GM19463 (cell line): ENCODE measurements around the gene ARID3A.

ENCODE experiments used
- ATAC-seq: cut with Tn5 transposase; IDR thresholded peaks from one replicate; pipeline ENCODE4 v1.9.1; 2021; ENCODE audit warnings: mild to moderate bottlenecking, moderate library complexity; ENCODE audit not compliant: unreplicated experiment

Gene ARID3A

DNA sequence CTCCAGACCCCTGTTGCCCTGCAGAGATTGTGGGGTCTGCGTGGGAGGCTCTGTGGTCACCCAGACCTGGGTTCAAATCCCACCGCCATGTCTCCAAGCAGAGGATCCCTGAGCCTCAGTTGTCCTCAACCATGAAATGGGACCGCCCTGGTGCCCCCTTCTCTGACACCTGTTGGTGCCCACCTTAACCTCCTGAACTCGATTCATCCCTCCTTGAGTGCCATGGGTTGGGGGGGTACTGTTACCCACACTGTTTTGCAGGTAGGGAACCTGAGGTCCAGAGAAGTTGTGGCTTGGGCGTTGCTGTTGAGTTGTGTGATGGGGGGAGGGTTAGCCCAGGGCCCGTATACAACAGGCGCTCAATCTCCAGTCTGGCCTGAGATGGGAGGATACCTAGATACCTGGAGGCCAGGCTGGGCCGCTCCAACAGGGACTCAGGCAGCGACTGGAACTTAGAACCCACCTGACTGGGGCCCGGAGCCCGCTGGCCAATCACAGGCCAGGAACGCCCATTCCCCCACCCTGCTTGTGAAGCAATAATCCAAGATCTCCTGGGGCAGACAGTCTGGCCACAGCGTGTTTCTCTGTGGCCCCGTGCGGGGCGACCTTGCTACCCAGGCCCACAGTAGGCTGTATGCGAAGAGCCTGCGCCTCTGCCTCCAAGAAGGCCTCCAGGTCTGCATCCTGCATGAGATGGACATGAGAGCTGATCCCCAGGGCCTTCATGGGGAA lies 2.8 kb downstream of the ARID3A start:
- ATAC-seq: no peak

GRCh38 chr19:929203-929890 lies 3.5 kb downstream of the ARID3A start:
- no peak for ATAC-seq

DNA sequence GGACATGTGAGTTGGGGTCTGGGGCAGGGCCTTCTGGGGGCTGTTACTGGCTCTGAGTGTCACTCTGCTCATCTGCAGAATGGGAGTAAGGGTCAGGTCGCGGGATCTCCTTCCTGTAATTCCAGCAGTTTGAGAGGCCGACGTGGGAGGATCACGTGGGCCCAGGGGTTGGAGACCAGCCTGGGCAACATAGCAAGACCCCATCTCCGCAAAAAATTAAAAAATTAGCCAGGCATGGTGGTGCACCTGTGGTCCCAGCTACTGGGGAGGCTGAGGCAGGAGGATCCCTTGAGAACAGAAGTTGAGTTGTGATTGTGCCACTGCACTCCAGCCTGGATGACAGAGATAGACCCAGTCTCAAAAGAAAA lies 4.0 kb downstream of the ARID3A start:
- ATAC-seq: no peak

- ATAC-seq: no peak
Observed at GRCh38 chr19:931860-932647, 6.2 kb downstream of the ARID3A start.

DNA sequence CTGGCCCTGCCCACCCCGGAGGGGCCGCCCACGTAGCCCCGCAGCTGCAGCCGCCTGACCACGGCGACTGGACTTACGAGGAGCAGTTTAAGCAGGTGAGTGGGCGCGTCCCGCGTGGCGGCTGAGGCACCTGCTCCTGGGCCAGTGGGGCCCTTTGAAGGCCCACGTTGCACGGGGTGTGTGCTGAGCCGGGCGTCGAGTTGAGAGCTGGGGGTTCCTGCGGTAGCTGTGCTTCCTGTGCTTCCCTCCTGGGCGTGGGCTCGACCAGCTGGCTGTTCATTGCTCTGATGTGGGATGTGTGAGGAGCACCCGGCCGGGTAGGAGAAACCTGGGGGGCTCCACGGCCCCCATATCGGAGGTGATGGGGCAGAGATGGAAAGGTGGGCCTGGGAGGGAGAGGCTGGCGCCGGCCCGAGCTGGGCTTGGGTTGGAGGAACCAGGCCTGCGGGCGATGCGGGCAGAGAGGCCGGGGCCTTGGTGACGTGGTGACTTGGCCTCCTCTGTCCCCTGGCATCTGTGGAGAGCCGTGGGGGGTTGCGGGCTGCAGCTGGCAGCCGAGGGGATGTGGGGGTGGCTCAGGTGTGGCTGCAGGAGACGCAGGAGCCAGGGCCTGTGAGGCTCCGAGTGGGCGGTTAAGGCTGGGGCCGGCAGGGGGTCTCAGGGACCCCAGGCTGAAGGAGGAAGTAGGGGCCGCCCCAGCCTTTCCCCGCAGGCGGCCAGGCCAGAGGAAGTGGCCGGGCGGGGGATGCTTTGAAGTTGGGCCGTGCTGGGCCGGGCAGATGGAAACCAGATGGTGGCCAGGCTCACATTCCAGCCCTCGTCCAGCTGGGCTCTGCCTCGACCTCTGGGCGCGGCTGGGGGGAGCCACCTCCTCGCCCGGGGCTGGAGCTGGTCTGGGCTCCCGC lies 7.1 kb downstream of the ARID3A start:
- no peak for ATAC-seq

DNA sequence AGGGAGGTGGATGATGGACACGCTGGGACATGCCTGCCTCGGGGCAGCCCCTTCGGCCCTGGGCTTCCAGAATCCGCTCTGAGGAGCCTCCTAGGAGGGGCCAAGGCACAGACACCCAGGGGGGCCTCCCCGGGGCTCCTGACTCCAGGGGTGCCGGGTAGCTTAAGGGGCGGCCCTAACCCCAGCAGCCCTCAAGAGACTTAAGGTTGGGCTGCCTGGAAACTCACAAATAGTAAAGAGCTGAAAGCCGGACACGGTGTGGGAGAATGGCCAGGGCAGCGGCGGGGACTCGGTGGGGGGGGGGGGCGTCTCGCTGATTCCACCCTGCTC lies 7.7 kb downstream of the ARID3A start:
- ATAC-seq: no peak

DNA sequence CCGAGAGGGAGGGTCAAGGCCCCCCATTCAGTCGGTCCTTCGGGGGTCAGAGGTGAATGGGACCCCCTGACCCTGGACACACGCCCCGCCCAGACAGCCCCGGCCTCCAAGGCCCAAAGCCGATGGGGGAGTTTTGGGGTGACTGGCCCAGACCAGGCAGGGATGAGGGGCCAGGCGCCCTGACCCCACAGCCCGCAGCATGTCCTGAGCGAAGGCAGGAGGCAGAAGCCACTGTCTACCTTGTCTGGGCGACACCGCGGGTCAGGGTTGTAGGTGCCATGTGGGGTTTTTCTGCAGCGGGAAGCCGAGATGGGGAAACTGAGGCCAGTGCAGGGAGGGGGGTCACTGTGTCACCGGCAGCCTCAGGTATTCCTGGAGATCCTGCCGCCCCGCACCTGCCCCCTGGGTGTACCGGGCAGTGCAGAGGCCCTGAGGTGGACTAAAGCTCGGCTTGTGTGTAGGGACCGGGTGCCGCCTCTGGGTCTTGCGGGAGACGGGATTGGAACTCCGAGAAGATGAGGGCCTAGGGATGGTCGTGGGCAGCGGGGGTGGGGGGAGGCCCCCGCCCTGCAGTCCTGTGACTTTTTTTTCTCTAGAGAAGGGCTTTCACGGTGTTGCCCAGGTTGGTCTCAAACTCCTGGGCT lies 8.5 kb downstream of the ARID3A start:
- no peak for ATAC-seq

GRCh38 chr19:934865-935479 lies 9.1 kb downstream of the ARID3A start:
- no peak for ATAC-seq

GRCh38 chr19:936175-936546 lies 10.3 kb downstream of the ARID3A start:
- ATAC-seq: no peak

DNA sequence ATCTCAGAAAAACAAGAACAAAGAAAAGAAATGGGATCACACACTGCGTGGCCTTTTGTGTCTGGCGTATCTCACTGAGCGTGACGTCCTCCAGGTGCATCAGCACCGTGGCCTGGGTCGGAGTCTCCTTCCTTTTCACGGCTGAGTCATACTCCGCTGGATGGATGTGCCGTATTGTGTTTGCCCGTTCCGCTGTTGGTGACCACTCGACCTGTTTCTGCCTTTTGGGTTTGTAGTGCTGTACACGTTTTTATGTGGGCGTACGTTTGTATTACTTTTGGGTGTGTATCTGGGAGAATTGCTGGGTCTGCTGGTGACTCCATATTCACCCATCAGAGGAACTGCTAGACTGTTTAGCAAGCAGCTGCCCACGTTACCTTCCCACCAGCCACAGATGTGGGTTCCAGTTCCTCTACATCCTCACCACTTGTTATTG lies 11.4 kb downstream of the ARID3A start:
- no peak for ATAC-seq

DNA sequence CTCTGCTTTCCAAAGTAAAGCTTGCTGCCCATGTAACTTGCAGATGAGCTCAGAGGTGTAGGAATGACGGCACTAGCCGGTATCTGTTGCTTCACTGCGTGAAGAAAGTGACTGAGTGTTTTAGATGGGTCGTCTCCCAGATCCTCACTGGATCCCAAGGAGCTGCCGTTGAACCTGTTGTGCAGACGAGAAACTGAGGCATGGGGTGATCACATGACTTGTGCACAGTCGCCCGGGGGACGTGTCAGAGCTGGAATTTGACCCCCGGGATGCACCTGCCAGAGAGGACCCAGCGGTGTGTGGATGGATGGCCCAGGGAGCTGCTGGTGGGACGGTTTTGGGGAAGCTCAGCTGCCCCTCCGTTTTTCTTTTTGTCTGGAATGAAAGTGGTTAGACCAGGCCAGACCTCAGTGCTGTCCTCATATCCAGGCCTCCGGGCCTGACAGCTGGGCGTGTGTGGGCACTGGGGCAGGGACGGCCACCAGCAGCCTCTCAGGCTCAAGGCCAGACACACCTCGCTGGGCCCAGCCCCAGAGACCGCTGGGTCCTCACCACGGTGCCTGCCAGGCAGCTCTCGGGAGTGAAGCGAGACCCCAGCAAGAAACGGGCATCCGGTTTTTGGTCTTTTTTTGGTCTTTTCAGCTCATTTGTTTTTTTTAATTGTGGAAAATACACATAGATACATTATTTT lies 12.5 kb downstream of the ARID3A start:
- ATAC-seq: no peak

- no peak for ATAC-seq
Observed at GRCh38 chr19:939439-939838, 13.6 kb downstream of the ARID3A start.

DNA sequence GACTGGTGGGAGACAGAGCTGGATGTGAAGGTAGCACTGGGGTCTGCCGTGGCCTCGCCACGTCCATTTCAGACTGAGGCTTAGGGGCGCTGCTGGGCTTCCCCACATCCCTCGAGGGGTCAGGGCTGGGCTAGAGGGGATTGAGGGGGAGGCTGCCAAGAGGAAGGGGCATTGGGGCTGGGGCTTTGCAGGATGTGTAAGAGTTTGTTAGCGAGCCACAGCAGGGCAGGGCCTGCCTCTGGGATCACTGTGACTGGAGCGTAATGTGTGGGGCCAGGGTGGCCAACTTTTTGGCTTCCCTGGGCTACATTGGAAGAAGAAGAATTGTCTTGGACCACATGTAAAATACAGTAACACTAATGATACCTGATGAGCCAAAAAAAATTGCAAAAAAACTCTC lies 14.1 kb downstream of the ARID3A start:
- ATAC-seq: no peak

DNA sequence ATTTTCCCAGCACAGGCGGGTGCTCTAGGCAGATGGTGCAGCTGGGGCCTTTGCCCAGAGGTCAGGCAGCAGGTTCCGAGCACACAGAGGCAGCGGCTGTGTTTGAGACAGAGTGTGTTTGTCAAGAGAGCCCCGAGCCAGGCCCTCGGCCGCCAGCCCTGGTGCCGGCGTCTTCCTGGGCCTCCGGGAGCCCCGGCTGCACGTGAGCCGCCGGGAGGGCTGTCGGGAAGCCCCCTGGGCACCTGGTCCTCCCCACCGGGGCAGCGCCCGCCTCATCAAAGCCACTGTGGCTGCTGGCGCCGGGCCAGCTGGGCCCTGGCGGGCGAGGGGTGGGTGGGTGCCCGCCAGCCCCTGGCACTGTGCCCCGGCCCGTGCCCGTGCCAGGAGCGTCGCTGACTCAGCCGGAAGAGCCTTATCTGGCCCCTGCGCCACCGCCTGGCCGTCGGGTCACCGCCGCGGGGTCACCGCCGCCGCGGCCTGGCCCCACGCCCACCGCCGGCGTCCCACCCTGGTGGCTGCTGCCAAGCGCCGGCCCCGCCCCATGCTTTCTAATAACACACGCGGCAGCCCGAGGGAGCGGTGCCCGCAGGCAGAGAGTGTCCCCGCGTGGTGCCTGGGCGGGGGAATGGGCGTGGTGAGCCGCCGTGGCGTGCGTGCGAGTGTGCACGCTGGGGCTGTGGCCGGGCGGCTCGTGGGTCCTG lies 14.9 kb downstream of the ARID3A start:
- ATAC-seq: peak; percentile 69

GRCh38 chr19:941292-942132 lies 15.7 kb downstream of the ARID3A start:
- ATAC-seq: no peak

GRCh38 chr19:942133-942645 lies 16.4 kb downstream of the ARID3A start:
- no peak for ATAC-seq

GRCh38 chr19:943551-944170 lies 17.8 kb downstream of the ARID3A start:
- ATAC-seq: no peak
